ENCODE data around the gene PRSS56.

PRSS56 gene

DNA sequence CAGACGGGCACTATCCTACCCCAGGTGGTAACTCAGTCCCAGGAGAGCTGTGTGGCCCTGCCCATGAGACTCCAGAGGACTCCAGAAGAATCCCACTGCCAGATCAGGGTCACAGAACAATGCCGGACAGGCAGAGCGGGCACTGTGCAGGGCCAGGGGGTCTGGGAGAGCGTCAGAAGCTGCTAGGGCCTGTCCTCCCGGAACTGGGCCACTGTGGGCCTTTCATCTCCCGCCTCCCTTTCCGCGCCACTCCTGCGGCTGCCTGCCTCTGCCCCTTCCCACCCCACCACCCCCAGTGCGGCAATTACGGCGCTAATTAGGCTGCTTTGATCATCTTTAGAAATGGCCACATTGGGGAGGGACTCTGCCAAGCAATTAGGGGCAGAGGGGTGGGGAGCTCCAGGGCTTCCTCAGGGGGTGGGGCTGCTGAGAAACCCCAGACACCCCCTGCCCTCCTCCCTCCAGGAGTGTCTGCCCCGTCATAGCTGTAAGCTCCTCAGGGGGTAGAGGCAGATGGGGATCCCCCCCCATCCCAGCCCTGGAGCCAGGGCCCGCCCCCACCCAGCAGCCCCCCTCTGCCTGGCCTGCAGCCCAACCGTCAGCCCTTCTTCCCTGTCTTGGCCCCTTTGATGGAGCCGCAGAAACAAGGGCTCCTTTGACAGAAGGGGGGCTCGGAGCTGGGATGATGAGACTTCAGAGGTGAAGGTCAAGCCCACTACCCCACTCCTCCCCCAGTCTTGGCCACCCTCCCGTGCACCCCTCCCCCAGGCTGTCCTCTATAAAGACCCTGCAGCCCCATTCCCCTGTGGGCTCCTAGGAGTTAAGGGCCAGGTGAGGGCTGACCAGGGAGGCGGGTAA is at the start of gene PRSS56:
Gene PRSS56, plus strand, starts transcription at position 808 of the 858 bp plus-strand sequence. CDS start 211 bp downstream, outside the sequence.
- DNase-seq (ENCODE audit: low read depth), result no peak

- no peak for DNase-seq (ENCODE audit: low read depth)
These were observed 46.7 kb upstream of the PRSS56 start for GRCh38 chr2:232473467-232473890.

GRCh38 chr2:232476045-232476444 is 44.1 kb upstream of the PRSS56 start:
- no peak for DNase-seq (ENCODE audit: low read depth)

- no peak for DNase-seq (ENCODE audit: low read depth)
These were observed 43.4 kb upstream of the PRSS56 start for GRCh38 chr2:232476791-232477190.

DNA sequence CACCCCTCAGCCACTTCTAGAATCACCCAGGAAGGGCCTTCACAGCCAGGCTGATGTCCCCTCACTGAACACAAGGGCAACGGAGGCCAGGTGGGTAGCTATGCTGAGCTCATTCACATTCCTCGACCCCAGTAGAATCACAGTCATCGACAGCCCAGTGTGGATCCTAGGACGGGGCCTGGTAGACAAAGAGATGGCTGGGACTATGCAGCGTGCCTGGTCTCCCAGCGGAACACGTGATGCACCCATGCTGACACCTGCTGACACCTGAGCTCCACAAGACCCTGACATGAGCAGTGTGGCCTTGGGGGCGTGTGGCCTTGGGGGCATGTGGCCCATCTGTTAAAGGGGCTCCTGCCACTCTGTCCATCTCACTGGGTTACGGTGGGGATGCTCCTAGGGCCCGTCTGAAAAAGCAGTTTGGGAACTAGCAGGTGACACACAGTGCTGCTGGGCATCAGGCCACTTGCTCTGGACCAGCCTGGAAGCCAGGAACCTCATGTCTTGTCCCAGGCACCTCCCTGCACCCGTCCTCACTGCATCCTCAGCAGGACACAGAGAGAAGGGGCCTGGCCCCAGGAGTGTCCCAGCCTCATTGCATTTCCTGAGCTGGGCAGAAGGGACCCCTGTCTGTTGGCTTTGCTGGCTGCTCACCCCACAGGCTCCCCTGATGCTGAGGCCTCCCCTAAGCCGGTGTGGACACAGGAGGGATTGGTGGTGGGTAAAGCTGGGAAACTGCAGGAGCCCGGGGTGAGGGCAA is 42.3 kb upstream of the PRSS56 start:
- no peak for DNase-seq (ENCODE audit: low read depth)

GRCh38 chr2:232478571-232479340 is 41.4 kb upstream of the PRSS56 start:
- no peak for DNase-seq (ENCODE audit: low read depth)

DNA sequence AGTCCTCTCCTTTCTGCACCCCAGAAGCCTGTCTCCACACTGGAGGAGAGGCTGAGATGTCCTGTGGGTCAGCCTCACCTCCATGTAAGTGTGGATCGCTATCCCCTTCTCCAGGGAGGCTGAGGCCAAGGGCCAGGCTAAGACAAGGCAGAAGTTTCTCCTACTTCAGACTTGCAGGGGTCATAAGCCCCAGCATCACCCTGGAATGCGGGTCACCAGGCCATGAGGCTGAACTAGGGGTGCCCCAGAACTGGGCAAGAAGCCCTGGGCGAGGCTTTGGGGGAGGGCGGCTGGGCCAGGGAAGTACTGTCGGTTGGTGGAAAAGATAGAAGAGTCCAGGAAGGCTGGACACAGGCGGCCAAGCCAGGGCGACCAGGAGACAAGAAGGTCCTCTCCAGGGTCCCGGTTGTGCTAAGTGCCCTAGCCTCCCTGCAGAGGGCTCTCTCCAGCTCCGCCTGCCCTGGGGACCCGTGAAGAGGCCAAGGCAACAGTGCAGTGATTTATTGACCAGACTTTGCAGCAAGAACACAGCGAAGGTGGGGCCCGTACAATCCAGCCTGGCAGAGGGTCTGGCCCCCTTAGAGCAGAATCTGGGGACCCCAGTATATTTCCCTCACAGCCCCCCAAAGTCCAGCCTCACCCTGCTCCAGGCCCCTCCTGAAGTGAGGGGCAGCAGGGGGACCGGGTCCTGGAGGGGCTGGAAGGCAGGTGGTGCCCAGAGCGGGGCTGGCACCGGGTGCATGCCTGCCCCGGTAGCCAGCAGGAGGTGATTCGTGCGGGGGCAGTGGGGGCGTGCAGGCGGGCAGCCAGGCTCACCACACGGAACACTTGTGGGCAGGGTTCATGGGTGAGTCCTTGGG is 40.6 kb upstream of the PRSS56 start:
- no peak for DNase-seq (ENCODE audit: low read depth)

DNA sequence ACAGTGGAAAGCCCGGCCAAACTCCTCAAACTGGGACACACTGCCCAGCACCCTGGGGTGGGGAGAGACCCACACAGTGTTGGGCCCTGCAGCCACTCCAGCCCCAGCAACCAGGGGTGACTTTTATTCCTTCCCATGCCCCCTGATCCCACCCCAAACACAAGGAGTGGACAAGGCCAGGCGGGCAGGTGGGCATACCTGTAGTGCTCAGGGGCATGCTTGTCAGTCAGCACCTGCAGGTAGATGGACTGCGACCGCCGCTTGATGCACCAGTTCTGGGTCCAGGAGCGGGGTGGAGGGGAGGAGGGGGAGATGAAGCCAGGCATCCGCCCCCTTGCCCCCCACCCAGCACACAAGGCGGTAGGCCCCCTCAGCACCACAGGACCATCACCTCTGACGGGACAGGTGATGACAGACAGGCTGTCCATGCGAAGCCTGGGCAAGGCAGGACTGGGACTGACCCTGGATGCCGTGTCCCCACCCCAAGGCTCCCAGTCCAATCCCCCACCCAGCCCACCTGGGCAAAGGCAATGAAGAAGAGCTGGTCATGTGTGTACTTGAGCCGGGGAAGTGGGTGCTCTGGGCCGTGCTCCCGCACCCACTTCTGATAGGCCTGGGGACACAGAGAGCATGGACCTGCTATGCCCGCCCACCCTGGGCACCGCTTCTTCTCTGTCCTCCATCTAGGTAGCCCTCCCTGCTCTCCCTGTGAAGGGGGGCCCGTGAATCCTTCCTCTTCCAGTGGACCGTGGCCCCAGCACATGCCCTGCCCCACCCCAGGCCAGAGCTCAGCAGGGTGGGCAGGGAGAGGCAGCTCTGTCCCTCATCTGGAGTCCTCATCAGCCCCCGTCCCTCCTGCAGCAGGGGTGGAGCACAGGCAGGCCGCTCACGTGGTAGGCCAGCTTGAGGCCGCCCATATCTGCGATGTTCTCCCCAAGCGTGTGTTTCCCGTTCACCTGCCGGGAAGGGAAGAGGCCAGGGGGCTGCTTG is 39.7 kb upstream of the PRSS56 start:
- DNase-seq (ENCODE audit: low read depth), result no peak

- no peak for DNase-seq (ENCODE audit: low read depth)
These were observed 38.7 kb upstream of the PRSS56 start for GRCh38 chr2:232481322-232482140.

GRCh38 chr2:232482301-232483238 is 37.6 kb upstream of the PRSS56 start:
- no peak for DNase-seq (ENCODE audit: low read depth)

GRCh38 chr2:232483311-232483922 is 36.8 kb upstream of the PRSS56 start:
- no peak for DNase-seq (ENCODE audit: low read depth)

GRCh38 chr2:232483923-232484627 is 36.1 kb upstream of the PRSS56 start:
- no peak for DNase-seq (ENCODE audit: low read depth)

DNA sequence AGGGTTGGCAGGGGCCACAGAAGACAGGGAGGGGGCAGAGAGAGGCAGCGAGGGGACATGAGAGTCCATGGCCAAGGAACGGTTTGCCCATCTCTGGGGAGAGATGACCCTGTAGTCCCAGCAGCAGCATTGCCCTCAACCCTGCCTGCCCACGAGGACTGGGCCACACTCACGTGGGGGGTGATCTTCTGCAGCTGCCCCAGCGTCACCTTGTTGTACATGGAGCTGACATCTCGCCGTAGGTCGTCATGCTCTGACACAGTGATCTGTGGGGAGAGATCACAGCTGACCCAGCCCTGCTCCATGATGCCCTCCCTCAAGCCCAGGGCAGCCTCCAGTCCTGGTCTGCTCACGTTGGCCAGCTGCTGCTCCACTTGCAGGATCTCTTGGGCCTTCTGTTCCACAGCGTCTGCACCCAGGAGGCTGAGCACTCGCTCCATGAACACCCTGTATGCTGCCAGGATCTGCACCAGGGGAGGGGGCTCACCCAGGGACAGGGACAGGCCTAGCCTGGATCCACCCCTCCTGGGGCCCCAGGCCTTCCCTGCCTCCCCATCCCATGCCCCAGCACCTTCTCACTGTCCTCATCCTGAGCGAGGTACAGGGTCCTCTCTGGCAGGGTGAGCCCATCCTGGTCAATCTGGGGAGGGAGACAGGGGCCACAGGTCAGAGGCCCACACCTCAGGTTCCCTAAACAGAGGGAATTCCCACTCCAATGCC is 35.4 kb upstream of the PRSS56 start:
- no peak for DNase-seq (ENCODE audit: low read depth)

DNA sequence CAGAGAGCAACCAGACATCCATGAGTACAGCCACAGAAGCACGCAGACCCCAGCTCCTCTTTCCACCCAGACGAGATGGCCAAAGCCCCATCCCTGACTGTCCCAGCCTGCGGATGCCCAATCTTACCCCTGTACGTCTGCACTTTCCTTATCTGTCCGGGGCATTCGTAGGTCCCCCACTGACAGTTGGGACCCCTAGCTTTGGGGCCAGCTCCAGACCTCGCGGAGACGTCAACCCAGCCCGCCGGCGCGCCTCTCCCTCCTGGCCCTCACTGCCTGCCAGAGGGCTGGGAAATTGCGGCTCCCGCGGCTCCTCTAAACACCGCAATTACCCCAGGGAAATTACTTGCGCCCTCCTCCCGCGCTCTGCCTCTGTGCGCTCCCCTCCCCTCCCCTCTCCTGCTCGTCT is 34.8 kb upstream of the PRSS56 start:
- DNase-seq (ENCODE audit: low read depth), result no peak

- DNase-seq (ENCODE audit: low read depth), result no peak
These were observed 34.2 kb upstream of the PRSS56 start for GRCh38 chr2:232485757-232486557.

Data from activated gamma-delta T cell treated with anti-CD3 and anti-CD28 coated beads, Interleukin-2, amount 50 U/mL, for 16 hours (primary cell).